HG02840 (cell line): ENCODE data around the gene PRDM16.

Experiments used
- ATAC-seq: cut with Tn5 transposase; IDR thresholded peaks from one replicate; pipeline ENCODE4 v1.9.1; 2021; ENCODE audit warnings: mild to moderate bottlenecking, moderate library complexity, moderate number of reproducible peaks; ENCODE audit not compliant: unreplicated experiment, low FRiP score

The PRDM16 gene

GRCh38 chr1:3133686-3134085 is 64.7 kb downstream of the PRDM16 start:
- no peak for ATAC-seq

GRCh38 chr1:3134381-3135072 is 65.5 kb downstream of the PRDM16 start:
- ATAC-seq = no peak

GRCh38 chr1:3135073-3135702 is 66.2 kb downstream of the PRDM16 start:
- no peak for ATAC-seq

- ATAC-seq = no peak
Measured at GRCh38 chr1:3135744-3136455, 66.9 kb downstream of the PRDM16 start.

GRCh38 chr1:3136532-3136931 is 67.5 kb downstream of the PRDM16 start:
- no peak for ATAC-seq

- no peak for ATAC-seq
Measured at GRCh38 chr1:3137111-3138100, 68.4 kb downstream of the PRDM16 start.

GRCh38 chr1:3138623-3139151 is 69.7 kb downstream of the PRDM16 start:
- ATAC-seq = no peak

GRCh38 chr1:3139451-3139852 is 70.4 kb downstream of the PRDM16 start:
- ATAC-seq = no peak

- no peak for ATAC-seq
Measured at GRCh38 chr1:3139871-3140361, 70.9 kb downstream of the PRDM16 start.

- ATAC-seq = no peak
Measured at GRCh38 chr1:3140437-3140836, 71.4 kb downstream of the PRDM16 start.

- no peak for ATAC-seq
Measured at GRCh38 chr1:3141129-3141528, 72.1 kb downstream of the PRDM16 start.

GRCh38 chr1:3141836-3142235 is 72.8 kb downstream of the PRDM16 start:
- ATAC-seq = no peak

- ATAC-seq = no peak
Measured at GRCh38 chr1:3142236-3142635, 73.2 kb downstream of the PRDM16 start.

GRCh38 chr1:3142751-3143150 is 73.7 kb downstream of the PRDM16 start:
- no peak for ATAC-seq

- no peak for ATAC-seq
Measured at GRCh38 chr1:3145532-3146325, 76.7 kb downstream of the PRDM16 start.

- no peak for ATAC-seq
Measured at GRCh38 chr1:3146458-3146857, 77.5 kb downstream of the PRDM16 start.

GRCh38 chr1:3146907-3147306 is 77.9 kb downstream of the PRDM16 start:
- ATAC-seq = no peak

GRCh38 chr1:3148171-3148570 is 79.2 kb downstream of the PRDM16 start:
- no peak for ATAC-seq

GRCh38 chr1:3149277-3149676 is 80.3 kb downstream of the PRDM16 start:
- no peak for ATAC-seq
